ENCODE results near the gene FER1L5. TPM values are rescaled to one million over a fixed set of nuclear protein-coding genes. Genes with fewer than 3 reads are reported as not detected.

Gene FER1L5
- total RNA-seq, 4 donors from 2014 or later: not detected

DNA sequence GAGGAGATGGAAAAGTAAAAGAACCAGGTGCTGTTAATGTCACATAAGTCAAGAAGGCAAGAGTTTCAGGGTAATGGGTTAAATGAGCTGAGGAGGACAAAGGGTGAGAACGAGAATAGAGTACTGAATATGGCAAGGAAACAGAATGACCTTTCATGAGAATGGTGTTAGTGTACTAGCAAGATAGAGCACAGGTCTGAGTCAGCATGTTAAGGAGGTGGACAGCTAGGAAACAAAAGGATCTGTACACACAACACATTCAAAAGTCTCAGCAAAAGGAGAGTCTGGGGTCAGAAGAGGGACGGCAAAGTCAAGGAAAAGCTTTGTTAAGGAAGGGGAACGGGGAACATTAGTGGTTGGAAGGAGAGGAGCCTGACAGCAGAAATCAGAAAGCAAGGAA lies 68.4 kb downstream of the FER1L5 start:
- DNase-seq (ENCODE audit: low spot score in 2 of 2): no peak
- Histone ChIP-seq H3K4me1 (no peaks in the 10 kb centered on the region), H3K4me3 (no peak overlapping the region), H3K27ac (no peak overlapping the region), H3K36me3 (peaks cover 77% of the 10 kb centered on the region), H3K9me3 (no peaks in the 10 kb centered on the region), H3K27me3 (no peaks in the 10 kb centered on the region)
- TF ChIP-seq EP300 (IDR thresholded peaks at IDR 0.05) (no peak), POLR2AphosphoS5 (IDR thresholded peaks at IDR 0.05) (no peak), POLR2A (IDR thresholded peaks at IDR 0.05) (no peak)
- TF ChIP-seq, protein P1, sequence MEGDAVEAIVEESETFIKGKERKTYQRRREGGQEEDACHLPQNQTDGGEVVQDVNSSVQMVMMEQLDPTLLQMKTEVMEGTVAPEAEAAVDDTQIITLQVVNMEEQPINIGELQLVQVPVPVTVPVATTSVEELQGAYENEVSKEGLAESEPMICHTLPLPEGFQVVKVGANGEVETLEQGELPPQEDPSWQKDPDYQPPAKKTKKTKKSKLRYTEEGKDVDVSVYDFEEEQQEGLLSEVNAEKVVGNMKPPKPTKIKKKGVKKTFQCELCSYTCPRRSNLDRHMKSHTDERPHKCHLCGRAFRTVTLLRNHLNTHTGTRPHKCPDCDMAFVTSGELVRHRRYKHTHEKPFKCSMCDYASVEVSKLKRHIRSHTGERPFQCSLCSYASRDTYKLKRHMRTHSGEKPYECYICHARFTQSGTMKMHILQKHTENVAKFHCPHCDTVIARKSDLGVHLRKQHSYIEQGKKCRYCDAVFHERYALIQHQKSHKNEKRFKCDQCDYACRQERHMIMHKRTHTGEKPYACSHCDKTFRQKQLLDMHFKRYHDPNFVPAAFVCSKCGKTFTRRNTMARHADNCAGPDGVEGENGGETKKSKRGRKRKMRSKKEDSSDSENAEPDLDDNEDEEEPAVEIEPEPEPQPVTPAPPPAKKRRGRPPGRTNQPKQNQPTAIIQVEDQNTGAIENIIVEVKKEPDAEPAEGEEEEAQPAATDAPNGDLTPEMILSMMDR (IDR thresholded peaks at IDR 0.05): no peak
- whole genome bisulfite sequencing: 83% methylated on average over 3 of the region's 3 CpGs

DNA sequence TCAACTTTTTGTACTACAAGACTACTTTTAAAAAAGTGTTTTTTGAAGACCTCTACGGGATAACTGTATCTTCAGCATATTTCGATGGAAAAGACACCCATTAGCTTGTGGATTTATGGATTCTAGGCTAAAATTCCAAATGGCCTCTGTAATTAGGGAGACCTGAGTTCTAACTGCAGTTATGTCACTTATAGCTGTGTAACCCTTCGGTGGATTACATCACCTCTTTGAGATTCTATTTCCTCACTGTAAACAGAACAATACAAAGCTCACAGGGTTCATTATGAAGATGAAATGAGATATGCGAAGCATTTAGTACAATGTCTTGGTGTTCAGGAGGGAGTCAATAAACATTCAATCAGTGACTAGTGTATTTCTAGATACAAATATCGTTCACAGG lies 73.1 kb downstream of the FER1L5 start:
- no peak overlapping the region for H3K4me3 ChIP-seq
- DNase-seq (ENCODE audit: low spot score in 2 of 2): no peak
- no peaks in the 10 kb centered on the region for H3K9me3 ChIP-seq
- no peak overlapping the region for H3K27ac ChIP-seq
- peaks cover 53% of the 10 kb centered on the region for H3K36me3 ChIP-seq
- TF ChIP-seq EP300 (IDR thresholded peaks at IDR 0.05): no peak
- 91% methylated on average over 5 of the region's 5 CpGs for WGBS
- H3K27me3 ChIP-seq: no peaks in the 10 kb centered on the region
- H3K4me1 ChIP-seq: no peaks in the 10 kb centered on the region

DNA sequence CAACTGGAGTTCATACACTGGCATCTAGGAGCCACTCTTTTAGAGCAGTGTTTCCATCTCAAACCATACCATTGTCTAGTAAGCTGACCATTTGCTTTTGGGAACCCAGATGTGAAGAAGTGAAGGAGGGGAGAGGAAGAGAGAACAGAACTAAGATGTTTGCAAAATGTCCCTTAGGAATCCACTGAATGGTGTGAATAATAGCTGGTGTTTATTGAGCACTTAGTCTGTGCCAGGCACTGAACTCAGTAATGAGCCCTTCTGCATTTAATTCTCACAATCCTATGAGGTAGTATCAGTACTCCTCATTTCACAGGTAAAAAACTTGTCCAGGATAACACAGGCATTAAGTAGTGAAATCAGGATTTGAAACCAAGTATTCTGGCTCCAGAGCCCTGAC lies 73.8 kb downstream of the FER1L5 start:
- Histone ChIP-seq H3K9me3 (no peaks in the 10 kb centered on the region), H3K27me3 (no peaks in the 10 kb centered on the region), H3K4me3 (no peak overlapping the region), H3K36me3 (peaks cover 46% of the 10 kb centered on the region), H3K4me1 (no peaks in the 10 kb centered on the region), H3K27ac (no peak overlapping the region)
- TF ChIP-seq EP300 (IDR thresholded peaks at IDR 0.05) (no peak), POLR2AphosphoS5 (IDR thresholded peaks at IDR 0.05) (no peak), POLR2A (IDR thresholded peaks at IDR 0.05) (no peak)
- TF ChIP-seq, protein P1 (IDR thresholded peaks at IDR 0.05): no peak
- DNase-seq (ENCODE audit: low spot score in 2 of 2): no peak

DNA sequence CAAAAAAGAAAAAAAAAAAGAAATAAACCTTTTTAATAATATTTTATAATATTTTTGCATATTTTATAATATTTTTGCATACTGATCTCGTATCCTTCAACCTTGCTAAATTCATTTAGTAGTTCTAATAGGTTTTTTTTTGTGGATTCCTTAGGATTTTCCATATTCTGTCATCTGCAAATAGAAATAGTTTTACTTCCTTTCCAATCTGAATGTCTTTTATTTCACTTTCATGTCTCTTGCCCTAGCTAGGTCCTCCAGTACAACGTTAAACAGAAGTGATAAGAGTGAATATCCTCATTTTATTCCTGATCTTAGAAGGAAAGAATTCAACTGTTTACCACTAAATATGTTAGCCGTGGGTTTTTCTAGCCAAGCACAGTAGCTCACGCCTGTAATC lies 83.6 kb downstream of the FER1L5 start:
- H3K4me3 ChIP-seq: no peak overlapping the region
- no peak for DNase-seq (ENCODE audit: low spot score in 2 of 2)
- H3K4me1 ChIP-seq: peaks cover 6% of the 10 kb centered on the region
- no peak overlapping the region for H3K27ac ChIP-seq
- no peaks in the 10 kb centered on the region for H3K9me3 ChIP-seq
- H3K27me3 ChIP-seq: no peaks in the 10 kb centered on the region
- peaks cover 62% of the 10 kb centered on the region for H3K36me3 ChIP-seq
- 96% methylated on average over 4 of the region's 4 CpGs for WGBS
- TF ChIP-seq POLR2AphosphoS5 (IDR thresholded peaks at IDR 0.05) (no peak), POLR2A (IDR thresholded peaks at IDR 0.05) (no peak), EP300 (IDR thresholded peaks at IDR 0.05) (no peak)
- TF ChIP-seq, protein P1 (IDR thresholded peaks at IDR 0.05): no peak

- peaks cover 6% of the 10 kb centered on the region for H3K4me1 ChIP-seq
- H3K9me3 ChIP-seq: no peaks in the 10 kb centered on the region
- H3K27me3 ChIP-seq: no peaks in the 10 kb centered on the region
- TF ChIP-seq POLR2A (IDR thresholded peaks at IDR 0.05): no peak
- TF ChIP-seq, protein P1 (IDR thresholded peaks at IDR 0.05): no peak
- TF ChIP-seq POLR2AphosphoS5 (IDR thresholded peaks at IDR 0.05): no peak
- TF ChIP-seq EP300 (IDR thresholded peaks at IDR 0.05): no peak
- H3K4me3 ChIP-seq: no peak overlapping the region
- WGBS: 88% methylated on average over 5 of the region's 5 CpGs
- H3K36me3 ChIP-seq: peaks cover 73% of the 10 kb centered on the region
- DNase-seq (ENCODE audit: low spot score in 2 of 2): no peak
- no peak overlapping the region for H3K27ac ChIP-seq
Observed at GRCh38 chr2:96727431-96727830, 84.9 kb downstream of the FER1L5 start.

GRCh38 chr2:96729748-96730147 lies 87.2 kb downstream of the FER1L5 start:
- Histone ChIP-seq H3K4me1 (peaks cover 7% of the 10 kb centered on the region), H3K36me3 (peaks cover 79% of the 10 kb centered on the region), H3K27me3 (no peaks in the 10 kb centered on the region), H3K27ac (no peak overlapping the region), H3K9me3 (no peaks in the 10 kb centered on the region), H3K4me3 (no peak overlapping the region)
- DNase-seq (ENCODE audit: low spot score in 2 of 2): no peak
- TF ChIP-seq, protein P1 (IDR thresholded peaks at IDR 0.05): no peak
- TF ChIP-seq POLR2AphosphoS5 (IDR thresholded peaks at IDR 0.05): no peak
- no peak for TF ChIP-seq EP300 (IDR thresholded peaks at IDR 0.05)
- TF ChIP-seq POLR2A (IDR thresholded peaks at IDR 0.05): no peak
- WGBS: 90% methylated on average over 7 of the region's 7 CpGs
